Karpas-422 (cell line): Measurements from ENCODE around the gene GART. TPM values are rescaled to one million over a fixed set of nuclear protein-coding genes. Genes with fewer than 3 reads are reported as not detected.

Experiments used
- DNase-seq: peaks from one replicate; pipeline ENCODE4 v3.0.0-alpha.2; 2015
- H2AFZ ChIP-seq: fragments of 200-600 bp; sonication (generic); 2 replicates; pipeline ENCODE4 v1.6.1; 2014; ENCODE audit warnings: antibody characterized with exemption, low read length, mixed read lengths
- H3K27ac ChIP-seq: fragments of 200-600 bp; sonication (generic); 2 replicates; pipeline ENCODE4 v1.5.1; 2014; ENCODE audit warnings: mild to moderate bottlenecking, low read length, moderate library complexity
- H3K27me3 ChIP-seq: fragments of 200-600 bp; sonication (generic); 2 replicates; pipeline ENCODE4 v1.6.1; 2014; ENCODE audit warnings: low read length, mixed read lengths
- H3K36me3 ChIP-seq: fragments of 200-600 bp; sonication (generic); 2 replicates; pipeline ENCODE4 v1.6.1; 2014; ENCODE audit warnings: low read length, mixed read lengths; ENCODE audit not compliant: insufficient read depth
- H3K4me1 ChIP-seq: fragments of 200-600 bp; sonication (generic); 2 replicates; pipeline ENCODE4 v1.6.1; 2014; ENCODE audit warnings: mild to moderate bottlenecking, low read length, mixed read lengths
- H3K4me2 ChIP-seq: fragments of 200-600 bp; sonication (generic); 2 replicates; pipeline ENCODE4 v1.6.1; 2014; ENCODE audit warnings: low read length, low read depth, mild to moderate bottlenecking; ENCODE audit not compliant: poor library complexity, severe bottlenecking
- H3K4me3 ChIP-seq: fragments of 200-600 bp; sonication (generic); 2 replicates; pipeline ENCODE4 v1.5.1; 2014; ENCODE audit warnings: mild to moderate bottlenecking, antibody characterized with exemption, low read length, mixed read lengths
- H3K79me2 ChIP-seq: fragments of 200-600 bp; sonication (generic); 2 replicates; pipeline ENCODE4 v1.6.1; 2014; ENCODE audit warnings: mild to moderate bottlenecking, low read length, mixed read lengths
- H3K9ac ChIP-seq: fragments of 200-600 bp; sonication (generic); 2 replicates; pipeline ENCODE4 v1.6.0; 2014; ENCODE audit warnings: low read length
- H3K9me2 ChIP-seq: fragments of 200-600 bp; sonication (generic), shearing (Covaris generic); replicated peaks from 2 replicates; pipeline ENCODE4 v1.6.0; 2014; ENCODE audit warnings: mild to moderate bottlenecking, low read length, moderate library complexity; ENCODE audit not compliant: insufficient read depth
- H3K9me3 ChIP-seq: fragments of 300-700, 200-600 bp; sonication (generic); 2 replicates; pipeline ENCODE4 v1.6.1; 2014; ENCODE audit warnings: low read length, mixed read lengths
- H4K20me1 ChIP-seq: fragments of 200-600 bp; sonication (generic); 2 replicates; pipeline ENCODE4 v1.6.1; 2014; ENCODE audit warnings: mild to moderate bottlenecking, antibody characterized with exemption, low read length, low read depth; ENCODE audit not compliant: insufficient read depth
- total RNA-seq: library from RNA; depleted of rRNA; stranded (reverse); fragments of >200 nt; shearing (Covaris generic); gene quantifications from 2 replicates; pipeline ENCODE4 v1.2.3, GENCODE V29; 2014; ENCODE audit warnings: low replicate concordance; rRNA removed

Gene GART
- total RNA-seq, 1 experiment from 2014 or later = 117 TPM

- H3K4me3 ChIP-seq = no peak overlapping the region
- no peaks in the 10 kb centered on the region for H3K9me3 ChIP-seq
- H4K20me1 ChIP-seq = no peaks in the 10 kb centered on the region
- 0 out of 2 replicates have a peak, but pooled peaks cover 2% of the 10 kb centered on the region for H3K4me1 ChIP-seq
- no peak overlapping the region for H3K9ac ChIP-seq
- no peaks in the 10 kb centered on the region for H3K27me3 ChIP-seq
- no peak for DNase-seq
- H2AFZ ChIP-seq = no peak overlapping the region
- peaks cover 16% of the 10 kb centered on the region; the same call in 1 of the 2 replicates for H3K36me3 ChIP-seq
- H3K4me2 ChIP-seq = no peak overlapping the region
- H3K9me2 ChIP-seq = no peaks in the 10 kb centered on the region
- no peak overlapping the region for H3K27ac ChIP-seq
- H3K79me2 ChIP-seq = 0 out of 2 replicates have a peak, but pooled peaks cover 4% of the 10 kb centered on the region
Measured at GRCh38 chr21:33461538-33462250, 80.2 kb downstream of the GART start.

GRCh38 chr21:33458861-33459260, 83.1 kb downstream of the GART start:
- 0 out of 2 replicates have a peak, but pooled peaks cover 2% of the 10 kb centered on the region for H3K4me1 ChIP-seq
- H3K27me3 ChIP-seq = no peaks in the 10 kb centered on the region
- H4K20me1 ChIP-seq = no peaks in the 10 kb centered on the region
- no peaks in the 10 kb centered on the region for H3K9me3 ChIP-seq
- no peak overlapping the region for H3K4me2 ChIP-seq
- H3K27ac ChIP-seq = no peak overlapping the region
- no peaks in the 10 kb centered on the region for H3K79me2 ChIP-seq
- no peaks in the 10 kb centered on the region for H3K9me2 ChIP-seq
- no peak overlapping the region for H3K4me3 ChIP-seq
- peaks cover 15% of the 10 kb centered on the region; the same call in 1 of the 2 replicates for H3K36me3 ChIP-seq
- no peak for DNase-seq
- no peak overlapping the region for H2AFZ ChIP-seq
- no peak overlapping the region for H3K9ac ChIP-seq

DNA sequence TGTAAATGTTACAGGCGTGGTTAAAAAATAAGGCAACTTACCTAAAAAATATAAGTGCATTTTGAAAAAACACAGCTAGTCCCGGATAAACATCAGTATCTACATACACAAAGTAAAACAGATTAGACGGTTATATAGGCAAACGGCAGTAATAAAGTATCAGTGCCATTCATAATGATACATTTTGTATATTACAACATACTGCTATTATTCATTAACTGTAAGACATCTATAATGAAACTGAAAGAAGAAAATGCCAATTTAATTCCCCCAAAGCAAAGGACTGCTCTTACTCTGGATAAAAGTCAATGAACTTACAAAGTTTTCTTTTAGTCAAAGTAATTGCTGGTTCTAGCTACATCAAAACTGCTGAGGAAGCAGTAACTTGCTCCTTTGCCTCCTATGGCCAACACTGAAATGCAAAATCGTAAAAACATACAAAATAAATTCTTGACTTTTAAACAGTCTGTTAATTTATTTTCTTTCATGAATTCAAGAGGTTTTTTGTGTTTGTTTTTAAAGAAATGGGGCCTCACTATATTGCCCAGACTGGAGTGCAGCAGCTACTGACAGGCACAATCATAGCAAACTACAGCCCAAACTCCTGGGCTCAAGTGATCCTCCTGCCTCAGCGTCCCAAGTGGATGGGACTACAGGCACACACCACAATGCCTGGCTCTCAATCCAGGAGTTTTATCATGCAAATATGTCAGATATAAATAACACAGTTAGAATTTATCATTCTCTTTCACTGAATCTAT, 86.1 kb downstream of the GART start:
- H3K4me2 ChIP-seq = no peak overlapping the region
- no peak overlapping the region for H2AFZ ChIP-seq
- DNase-seq = no peak
- H3K9ac ChIP-seq = no peak overlapping the region
- H3K9me2 ChIP-seq = no peaks in the 10 kb centered on the region
- no peaks in the 10 kb centered on the region for H3K79me2 ChIP-seq
- H4K20me1 ChIP-seq = no peaks in the 10 kb centered on the region
- H3K27ac ChIP-seq = no peak overlapping the region
- no peaks in the 10 kb centered on the region for H3K9me3 ChIP-seq
- H3K36me3 ChIP-seq = peaks cover 15% of the 10 kb centered on the region; the same call in 1 of the 2 replicates
- H3K27me3 ChIP-seq = no peaks in the 10 kb centered on the region
- no peaks in the 10 kb centered on the region for H3K4me1 ChIP-seq
- no peak overlapping the region for H3K4me3 ChIP-seq

Other genes starting within 250 kb of the GART start
- 6.8 and 10.5 TPM in 2 replicates for gene IFNAR1, start 217.1 kb downstream of the GART start, total RNA-seq
- gene IFNGR2, start 138.7 kb downstream of the GART start, total RNA-seq = 30.4 and 52.1 TPM in 2 replicates
- 39.9 and 57.5 TPM in 2 replicates for gene TMEM50B, start 62.1 kb downstream of the GART start, total RNA-seq
- gene DNAJC28, start 50.4 kb downstream of the GART start, total RNA-seq = 0.22 and 0.25 TPM in 2 replicates
- 121 and 159 TPM in 2 replicates for gene SON, start 921 bp upstream of the GART start, total RNA-seq
- 14.6 and 16.1 TPM in 2 replicates for gene DONSON, start 46.6 kb upstream of the GART start, total RNA-seq
- 38.9 and 43.6 TPM in 2 replicates for gene CRYZL1, start 99.6 kb upstream of the GART start, total RNA-seq
- gene ITSN1, start 100.4 kb upstream of the GART start, total RNA-seq = 2.3 TPM in 2 replicates